GM18498 (cell line): ENCODE results near the gene CRYGN.

Experiments used
- ATAC-seq: cut with Tn5 transposase; IDR thresholded peaks from one replicate; pipeline ENCODE4 v1.9.1; 2021; ENCODE audit warnings: mild to moderate bottlenecking, moderate library complexity; ENCODE audit not compliant: unreplicated experiment

The CRYGN gene

DNA sequence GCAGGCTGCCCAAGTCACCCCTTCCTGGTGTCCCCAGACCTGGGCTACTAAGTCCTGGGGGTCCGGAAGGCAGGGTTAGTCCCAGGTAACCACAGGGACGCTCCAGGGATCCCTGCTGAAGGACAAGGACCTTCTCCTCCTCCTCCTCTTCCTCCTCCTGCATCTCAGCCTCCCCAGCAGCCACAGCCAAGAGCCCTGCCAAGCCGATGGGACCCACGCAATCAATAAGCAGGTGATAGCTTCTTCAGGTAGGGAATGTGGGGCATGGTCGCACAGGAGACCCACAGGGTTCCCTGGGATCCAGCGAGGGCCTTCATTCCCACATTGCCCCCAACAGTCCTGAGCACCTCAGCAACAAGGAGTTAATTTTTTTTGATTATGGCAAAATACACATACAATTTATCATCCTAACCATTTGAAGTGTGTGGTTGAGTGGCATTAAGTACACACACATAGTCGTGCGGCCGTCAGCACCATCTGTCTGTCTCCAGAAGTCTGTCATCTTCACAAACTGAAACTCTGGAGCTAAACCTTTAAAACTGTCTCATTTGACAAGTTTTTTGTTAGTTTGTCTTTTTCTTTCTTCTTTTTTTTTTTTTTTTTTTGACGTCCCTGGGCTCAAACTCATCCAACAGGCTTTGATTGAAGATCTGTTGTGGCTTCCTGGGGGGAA, 12.1 kb downstream of the CRYGN start:
- no peak for ATAC-seq

DNA sequence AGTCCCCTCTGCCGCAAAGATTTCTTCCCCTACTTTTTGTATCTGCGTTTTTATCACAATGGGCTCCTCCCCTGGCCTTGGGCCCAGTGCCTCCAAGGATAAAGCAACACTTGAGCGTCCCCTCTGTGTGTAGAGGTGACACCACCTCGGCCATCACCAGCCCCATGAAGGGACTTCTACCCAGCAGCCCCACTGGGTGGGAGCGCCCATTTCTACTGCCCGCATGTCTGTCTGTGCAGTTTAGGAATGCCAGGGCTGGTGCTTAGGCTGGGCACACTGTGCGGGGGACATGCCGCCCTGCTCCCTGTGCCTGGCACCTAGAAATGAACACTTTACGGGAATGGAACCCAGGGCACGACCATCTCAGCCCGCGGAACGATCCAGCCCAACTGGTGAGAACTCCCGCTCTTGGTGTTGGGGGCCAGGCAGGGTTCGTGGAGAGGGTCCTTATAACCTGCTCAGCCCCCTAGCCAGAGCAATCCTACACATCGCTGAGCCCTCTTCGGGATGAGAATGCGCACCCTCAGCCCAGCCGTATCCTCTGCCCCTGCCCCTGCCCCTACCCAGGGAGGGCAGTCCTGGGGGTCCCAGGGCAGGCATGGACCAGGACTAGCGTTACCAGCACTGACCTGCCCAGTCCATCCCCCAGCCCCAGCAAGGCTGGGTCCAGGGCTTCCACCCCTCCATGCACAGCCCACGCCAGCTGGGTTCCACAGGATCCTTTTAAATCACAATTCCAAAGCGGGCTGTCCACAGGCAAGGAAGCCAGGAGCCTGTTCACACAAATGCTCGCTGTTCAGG, 12.8 kb downstream of the CRYGN start:
- ATAC-seq = no peak

- no peak for ATAC-seq
Measured at GRCh38 chr7:151426441-151426903, 13.5 kb downstream of the CRYGN start.

DNA sequence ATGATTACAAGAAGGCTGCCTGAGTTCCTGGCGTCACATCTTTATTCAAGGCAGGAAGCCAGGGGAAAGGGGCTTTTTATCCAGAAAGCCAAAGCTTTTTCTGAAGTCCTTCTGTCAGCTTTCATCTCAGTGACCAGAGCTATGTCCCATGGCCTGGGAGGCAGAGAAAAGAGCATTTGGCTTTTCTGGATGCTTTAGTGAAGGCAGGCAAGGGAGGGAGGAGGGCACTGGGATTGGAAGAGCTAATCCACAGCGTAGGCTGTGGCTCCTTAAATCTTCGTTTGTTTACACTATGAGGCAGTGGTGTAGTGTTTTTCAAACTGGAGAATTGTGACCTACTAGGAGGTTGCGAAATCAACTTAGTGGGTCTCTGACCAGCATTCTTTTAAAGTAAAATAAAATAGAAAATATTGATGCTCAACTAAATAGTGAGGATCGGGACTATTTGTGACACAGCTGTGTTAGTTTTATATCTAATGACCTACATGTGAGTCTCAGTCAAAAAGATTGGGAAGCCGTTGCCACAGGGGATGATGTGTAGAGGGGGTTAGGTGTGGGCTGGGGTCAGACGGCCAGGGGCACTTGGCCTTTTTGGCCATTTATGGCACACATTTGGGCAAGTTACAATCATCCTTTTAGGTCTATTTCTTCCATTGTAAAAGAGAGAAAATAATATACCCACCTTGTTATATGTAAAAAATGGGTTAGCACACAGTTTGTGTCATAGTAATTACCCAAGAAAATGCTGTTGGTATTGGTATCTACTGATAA, 14.1 kb downstream of the CRYGN start:
- ATAC-seq = no peak

- ATAC-seq = no peak
Measured at GRCh38 chr7:151424799-151425198, 15.1 kb downstream of the CRYGN start.

DNA sequence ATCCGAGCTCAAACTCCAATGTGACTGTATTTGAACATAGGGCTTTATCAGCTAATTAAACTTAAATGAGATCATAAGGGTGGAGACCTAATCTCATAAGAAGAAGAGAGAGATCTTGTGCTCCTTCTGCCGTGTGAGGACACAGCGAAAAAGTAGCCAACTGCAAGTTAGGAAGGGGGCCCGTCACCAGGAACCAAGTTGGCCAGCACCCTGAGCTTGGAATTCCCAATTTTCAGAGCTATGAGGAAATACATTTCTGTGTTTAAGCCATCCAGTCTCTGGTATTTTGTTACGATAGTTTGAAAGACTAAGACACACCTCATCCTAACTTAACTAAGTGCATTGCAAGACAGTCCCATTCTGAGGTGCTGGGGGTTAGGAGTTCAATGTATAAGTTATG, 16.0 kb downstream of the CRYGN start:
- ATAC-seq = no peak

DNA sequence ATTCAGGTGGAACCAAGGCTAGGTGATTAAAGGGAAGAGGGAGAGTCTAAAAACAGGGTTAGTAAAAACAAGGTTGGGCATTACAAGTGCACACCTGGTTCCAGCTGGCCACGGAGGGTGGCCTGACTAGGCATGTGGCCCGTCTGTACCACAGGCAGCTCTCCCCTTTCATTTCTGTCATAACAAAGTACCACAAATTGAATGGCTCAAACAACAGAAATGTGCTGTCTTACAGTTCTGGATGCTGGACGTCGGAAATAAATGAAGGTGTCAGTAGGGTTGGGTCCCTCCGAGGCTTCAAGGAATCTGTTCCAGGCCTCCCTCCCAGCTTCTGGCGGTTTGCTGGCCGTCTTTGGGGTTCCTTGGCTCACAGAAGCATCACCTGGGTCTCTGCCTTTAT, 16.7 kb downstream of the CRYGN start:
- no peak for ATAC-seq

DNA sequence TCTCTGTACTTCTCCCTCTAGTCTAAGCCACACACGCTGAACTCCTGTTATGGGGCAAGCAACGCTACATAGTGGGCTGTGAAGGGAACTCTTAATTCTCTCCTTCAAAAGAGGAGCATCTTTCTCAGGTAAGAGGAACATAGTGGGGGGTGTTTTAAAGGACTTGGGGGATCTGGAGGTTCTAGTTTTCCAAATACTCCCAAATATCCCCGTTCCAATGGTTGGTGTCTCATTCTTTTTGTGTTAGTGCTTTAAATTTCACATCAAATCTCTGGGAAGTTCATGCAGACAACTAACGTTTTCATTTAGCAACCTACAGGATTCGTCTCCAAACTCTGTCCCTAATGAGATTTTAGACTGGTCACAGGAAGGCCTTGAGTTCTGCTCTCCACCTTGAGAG, 17.7 kb downstream of the CRYGN start:
- ATAC-seq = no peak

- ATAC-seq = no peak
Measured at GRCh38 chr7:151420144-151420543, 19.8 kb downstream of the CRYGN start.

DNA sequence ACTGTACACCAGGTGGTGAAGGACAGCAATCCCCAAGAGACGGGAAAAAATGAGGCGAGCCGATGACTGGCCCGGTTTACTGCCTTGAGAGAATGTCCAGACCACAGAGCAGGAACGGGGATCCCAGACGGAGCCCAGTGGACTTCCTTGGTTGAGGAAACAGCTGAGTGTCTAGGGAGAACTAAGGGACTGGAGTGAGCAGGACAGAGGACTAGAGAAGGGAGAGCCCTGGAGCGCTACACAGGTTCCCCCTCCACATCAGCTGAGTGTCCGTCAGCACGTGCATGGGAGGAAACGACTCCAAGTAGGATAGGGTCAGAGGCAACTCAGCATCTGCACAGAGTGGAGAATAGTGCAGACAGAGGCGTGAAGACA, 23.0 kb downstream of the CRYGN start:
- no peak for ATAC-seq

DNA sequence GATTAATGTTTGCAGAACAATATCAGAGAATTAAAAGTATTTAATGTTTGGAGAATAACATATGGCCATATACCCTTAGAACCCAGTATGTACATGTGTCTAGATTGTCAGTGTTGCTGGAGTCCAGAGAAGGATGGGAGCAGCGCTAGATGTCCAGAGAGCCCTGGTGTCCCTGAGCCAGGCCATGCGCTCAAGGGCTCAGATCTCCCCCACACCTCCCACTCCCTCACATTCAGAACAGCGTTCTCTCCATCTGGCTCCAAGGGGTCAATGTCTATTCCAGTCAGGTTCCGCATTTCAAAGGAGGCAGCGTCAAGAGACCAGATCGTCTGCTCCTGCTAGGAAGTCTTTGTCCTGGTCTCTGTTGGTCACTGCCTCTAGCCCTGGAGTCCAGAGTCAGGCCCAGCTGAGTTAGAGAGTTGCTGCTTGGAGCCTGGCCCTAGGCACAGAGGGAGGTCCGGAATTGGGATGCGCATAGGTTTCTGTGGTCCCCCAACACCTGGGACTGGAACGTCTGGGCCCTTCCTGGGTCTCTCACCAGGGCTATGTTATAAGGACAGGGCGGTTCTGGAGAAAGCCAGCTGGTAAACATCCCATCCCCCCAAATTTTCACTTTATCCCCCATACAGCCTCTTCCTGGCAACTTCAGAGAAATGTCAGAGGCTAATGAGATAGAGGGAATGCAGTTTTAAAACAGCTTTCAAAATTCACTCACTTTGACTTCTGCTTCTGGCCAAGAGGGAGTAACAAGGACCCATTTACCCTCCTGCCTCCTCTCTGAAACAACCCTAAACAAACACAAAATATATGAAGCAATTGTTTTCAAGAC, 23.6 kb downstream of the CRYGN start:
- ATAC-seq = no peak

DNA sequence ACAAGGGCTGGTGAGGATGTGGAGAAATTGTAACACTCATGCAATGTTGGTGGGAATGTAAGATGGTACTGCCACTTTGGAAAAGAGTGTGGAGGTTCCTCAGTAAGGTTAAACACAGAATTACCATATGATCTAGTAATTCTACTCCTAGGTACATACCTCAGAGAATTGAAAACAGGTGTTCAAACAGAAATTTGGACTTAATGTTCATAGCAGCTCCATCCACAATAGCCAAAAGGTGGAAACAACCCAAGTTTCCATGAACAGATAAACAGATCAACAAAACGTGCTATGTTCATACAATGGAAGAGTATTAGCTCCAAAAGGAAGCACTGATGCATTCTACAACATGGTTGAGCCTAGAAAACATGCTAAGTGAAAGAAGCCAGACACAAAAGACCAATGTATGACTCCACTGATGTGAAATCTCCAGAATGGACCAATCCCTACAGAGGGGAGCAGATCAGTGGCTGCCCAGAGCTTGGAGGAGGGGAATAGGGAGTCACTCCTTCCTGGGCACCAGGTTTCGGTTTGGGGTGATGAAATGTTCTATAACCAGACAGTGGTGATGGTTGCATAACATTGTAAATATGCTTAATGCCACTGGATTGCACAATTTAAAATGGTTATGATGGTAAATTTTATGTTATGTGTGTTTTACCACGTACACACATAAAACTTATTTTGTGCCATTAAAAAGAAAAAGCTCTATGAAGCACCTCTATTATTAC, 24.4 kb downstream of the CRYGN start:
- ATAC-seq = no peak

DNA sequence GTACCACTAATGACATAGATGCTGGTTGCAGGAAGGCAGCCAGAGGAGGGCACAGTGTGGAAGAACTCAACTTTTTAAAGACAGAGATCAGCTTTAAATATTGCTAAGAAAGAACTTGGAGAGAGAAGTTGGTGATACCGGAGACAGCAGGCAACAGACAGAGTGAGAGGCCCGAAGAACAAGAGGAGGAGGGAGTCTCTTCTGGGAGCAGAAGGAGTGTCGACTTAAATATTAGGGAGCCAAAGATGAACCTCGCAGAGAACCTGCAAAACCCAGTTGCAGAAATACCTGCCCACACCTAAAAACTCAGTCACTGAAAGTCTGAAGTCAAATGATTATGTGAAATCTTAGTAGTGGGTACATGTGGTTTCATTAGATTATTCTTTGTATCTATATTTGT, 26.7 kb downstream of the CRYGN start:
- no peak for ATAC-seq

- ATAC-seq = no peak
Measured at GRCh38 chr7:151412318-151412717, 27.6 kb downstream of the CRYGN start.

DNA sequence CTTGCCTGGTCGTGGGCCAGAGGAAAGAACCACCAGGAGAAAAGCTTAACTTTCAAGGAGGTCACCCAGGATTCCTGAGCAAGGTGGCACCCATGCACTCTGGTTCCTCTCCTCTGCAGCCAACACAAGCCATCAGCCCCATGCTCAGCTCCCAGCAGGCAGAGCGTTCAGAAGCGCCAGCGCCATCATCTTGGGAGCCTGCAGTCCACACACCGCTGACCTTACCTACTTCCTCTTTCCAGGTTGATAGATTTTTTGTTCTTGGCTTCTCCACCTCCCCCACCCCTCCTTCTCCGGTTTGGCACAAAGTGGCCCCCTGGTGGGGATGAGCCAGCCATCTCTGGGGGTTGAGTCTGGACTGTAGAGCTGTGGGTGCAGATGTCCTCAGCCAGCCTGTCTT, 28.4 kb downstream of the CRYGN start:
- no peak for ATAC-seq

DNA sequence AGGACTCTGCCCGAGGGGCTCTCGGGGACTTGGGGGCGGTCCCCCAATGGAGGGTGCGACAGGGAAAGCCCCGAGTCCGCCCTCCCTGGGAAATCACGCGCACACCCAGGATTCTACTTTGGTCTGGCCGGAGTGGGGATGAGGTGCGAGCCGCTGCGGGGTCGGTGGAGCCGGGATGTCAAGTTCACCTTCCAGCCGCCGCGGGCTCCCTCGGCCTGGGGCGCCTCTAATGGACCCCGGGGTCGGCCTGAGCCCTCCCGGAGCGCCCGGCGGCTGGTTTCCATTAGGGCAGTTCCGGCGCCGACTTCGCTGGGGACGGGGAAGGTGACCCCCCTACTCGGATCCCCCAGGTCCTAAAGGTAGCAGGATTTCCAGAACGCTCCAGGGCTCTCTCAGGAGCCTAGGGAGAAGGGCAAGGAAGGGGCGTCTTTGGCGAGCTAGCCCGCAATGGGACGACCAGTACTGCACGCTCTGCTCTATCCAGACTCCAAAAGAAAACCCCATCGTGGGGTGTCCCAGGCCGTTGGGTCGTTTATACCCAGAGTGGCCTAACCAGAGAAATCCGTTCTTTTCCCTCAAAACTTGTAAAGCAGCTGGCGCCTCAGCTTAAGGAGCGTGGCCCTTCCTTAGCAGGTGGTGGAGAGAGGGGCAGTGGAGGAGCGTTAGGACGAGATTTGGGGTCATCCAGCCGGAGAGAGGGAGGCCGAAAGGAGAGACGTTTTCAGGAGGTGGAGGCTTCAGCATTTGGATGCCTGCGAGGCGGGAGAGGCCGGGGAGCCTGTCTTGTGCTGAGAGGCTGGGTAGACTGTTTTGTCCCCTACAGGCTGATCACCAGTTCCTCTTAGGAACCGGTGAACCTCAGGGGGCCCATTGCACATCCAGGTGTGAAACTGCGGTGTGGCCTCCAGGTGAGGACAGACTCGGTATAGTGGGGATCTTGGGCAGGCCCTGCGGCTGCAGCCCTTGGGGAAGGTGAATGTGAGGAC, 29.2 kb downstream of the CRYGN start:
- no peak for ATAC-seq

- ATAC-seq = no peak
Measured at GRCh38 chr7:151409667-151410404, 30.1 kb downstream of the CRYGN start, which contains the start of gene WDR86. Gene WDR86 (minus strand): TSS chr7:151410038. CDS start chr7:151409589, 449 bp downstream.
